Activated naive CD8-positive, alpha-beta T cell treated with anti-CD3 and anti-CD28 coated beads, Interleukin-2, amount 10 ng/mL, durations not matched to agents 7 days and 5 days (primary cell): ENCODE data around the gene IFI6. TPM values are rescaled to one million over a fixed set of nuclear protein-coding genes. Genes with fewer than 3 reads are reported as not detected.

Experiments used
- ATAC-seq: fragments of 150-1000 bp; cut with Tn5 transposase; one replicate; pipeline ENCODE4 v1.10.0; 2021; ENCODE audit warnings: low read depth, moderate library complexity
- POLR2A ChIA-PET: fragments of 350-600 bp; sonication (Branson Sonifier 250); formaldehyde crosslinking; loops from one replicate; lab custom pipeline; 2021; ENCODE audit warnings: antibody characterized with exemption; lab: Charles Lee
- DNase-seq: peaks from one replicate; pipeline ENCODE4 v3.0.0; 2021
- H3K27ac Mint-ChIP-seq: one replicate; pipeline ENCODE4 v1.8.0; 2022; ENCODE audit warnings: mild to moderate bottlenecking, mixed read lengths
- H3K27me3 Mint-ChIP-seq: one replicate; pipeline ENCODE4 v1.8.0; 2022; ENCODE audit warnings: mild to moderate bottlenecking, moderate library complexity, mixed read lengths
- H3K36me3 Mint-ChIP-seq: one replicate; pipeline ENCODE4 v1.8.0; 2021; ENCODE audit warnings: mild to moderate bottlenecking, mixed read lengths
- H3K4me1 Mint-ChIP-seq: one replicate; pipeline ENCODE4 v1.8.0; 2021; ENCODE audit warnings: mixed read lengths
- H3K4me3 Mint-ChIP-seq: one replicate; pipeline ENCODE4 v1.8.0; 2022; ENCODE audit warnings: mild to moderate bottlenecking, moderate library complexity, mixed read lengths
- H3K9me3 Mint-ChIP-seq: one replicate; pipeline ENCODE4 v1.8.0; 2021; ENCODE audit warnings: mixed read lengths
- total RNA-seq, 2 experiments: library from RNA; stranded (reverse); gene quantifications; one replicate each; pipeline ENCODE4 v1.2.3, GENCODE V29; 2021

The IFI6 gene
- total RNA-seq, 2 experiments from 2014 or later: 310 to 357 TPM

DNA sequence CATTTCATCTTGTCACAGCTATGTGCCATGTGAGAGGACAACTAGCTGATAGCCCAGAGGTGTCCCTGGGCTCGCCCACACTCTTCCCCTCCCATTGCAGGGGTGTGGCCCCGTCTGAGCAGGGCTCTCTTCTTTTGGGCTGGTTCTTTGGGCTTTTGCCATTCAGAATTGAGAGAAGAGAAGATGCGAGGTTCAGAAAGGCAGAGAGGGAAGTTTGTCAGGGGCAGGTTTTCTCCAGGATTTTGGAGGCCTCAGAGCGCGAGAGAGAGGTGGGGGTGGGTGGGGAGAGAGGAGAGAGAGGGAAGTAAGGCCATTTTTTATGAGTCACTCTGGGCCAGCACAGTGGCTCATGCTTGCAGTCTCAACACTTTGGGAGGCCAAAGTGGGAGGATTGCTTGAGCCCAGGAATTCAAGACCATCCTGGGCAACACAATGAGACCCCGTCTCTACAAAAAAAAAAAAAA is 5.2 kb downstream of the IFI6 start:
- POLR2A ChIA-PET: interaction anchor here (0.5 to 5.4 kb wide), 4 partner anchors 59 to 370 kb away, joined by 3 to 71 read pairs (median 6); partner anchors contain the start of gene FAM76A
- Mint-ChIP-seq H3K9me3 (no peaks in the 10 kb centered on the region), H3K27ac (no peak overlapping the region), H3K4me3 (no peak overlapping the region), H3K36me3 (peaks cover 31% of the 10 kb centered on the region), H3K27me3 (no peaks in the 10 kb centered on the region), H3K4me1 (peaks cover 36% of the 10 kb centered on the region)
- no peak for ATAC-seq
- DNase-seq: no peak

DNA sequence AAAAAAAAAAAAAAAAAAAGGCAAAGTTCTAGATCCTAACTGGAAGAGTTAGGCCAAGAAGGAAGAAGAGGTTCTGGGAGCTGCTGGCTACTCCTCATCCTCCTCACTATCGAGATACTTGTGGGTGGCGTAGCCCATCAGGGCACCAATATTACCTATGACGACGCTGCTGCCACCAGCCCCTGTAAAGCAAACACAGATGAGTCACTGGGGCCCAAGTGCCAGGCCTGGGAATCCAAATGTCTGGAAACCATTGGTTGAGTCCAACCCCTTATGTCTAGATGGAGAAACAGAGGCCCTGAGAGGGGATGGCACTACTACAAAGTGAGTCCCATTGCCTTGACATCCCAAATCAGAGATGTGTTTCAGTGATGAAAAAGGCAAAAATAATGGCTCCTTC is 5.7 kb downstream of the IFI6 start:
- Mint-ChIP-seq H3K4me3 (no peak overlapping the region), H3K9me3 (no peaks in the 10 kb centered on the region), H3K4me1 (peaks cover 42% of the 10 kb centered on the region), H3K27ac (no peak overlapping the region), H3K27me3 (no peaks in the 10 kb centered on the region), H3K36me3 (peaks cover 30% of the 10 kb centered on the region)
- POLR2A ChIA-PET: interaction anchor here (0.5 to 5.4 kb wide), 2 partner anchors 58 to 321 kb away, joined by 3 to 71 read pairs; no protein-coding TSS in a partner anchor
- no peak for DNase-seq
- no peak for ATAC-seq

DNA sequence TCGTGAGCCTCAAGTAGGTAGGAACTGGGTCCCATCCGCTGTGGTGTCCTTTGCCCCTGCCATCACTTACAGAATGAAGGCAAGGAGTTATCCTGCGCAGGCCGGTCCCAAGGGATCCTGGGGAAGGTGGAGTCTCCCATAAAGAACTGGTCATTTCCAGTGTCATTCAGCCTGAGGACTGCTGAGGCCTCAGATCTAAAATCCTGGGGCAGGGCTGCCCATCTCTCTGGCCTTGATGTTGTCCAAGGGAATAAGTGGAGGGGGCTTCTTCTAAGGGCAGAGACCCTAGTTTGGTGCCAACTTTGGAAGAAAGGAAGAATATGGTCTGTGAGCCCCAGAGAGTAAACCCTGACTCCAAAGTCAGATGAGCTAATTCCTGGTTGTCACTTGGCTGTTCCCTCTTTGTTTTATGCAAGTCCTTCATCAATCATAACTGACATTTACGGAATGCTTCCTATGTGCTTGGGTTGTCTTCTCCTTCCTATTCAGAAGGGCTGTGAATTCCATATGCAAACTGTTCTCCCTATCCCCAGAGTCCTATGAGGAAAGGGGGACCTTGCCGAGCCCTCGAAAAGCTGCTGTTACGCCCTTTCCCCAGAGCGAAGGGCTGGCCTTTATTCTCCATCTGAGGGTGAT is 6.9 kb downstream of the IFI6 start:
- DNase-seq (no peak), ATAC-seq (no peak)
- no peak overlapping the region for H3K4me3 Mint-ChIP-seq
- peaks cover 46% of the 10 kb centered on the region for H3K4me1 Mint-ChIP-seq
- no peaks in the 10 kb centered on the region for H3K9me3 Mint-ChIP-seq
- H3K27ac Mint-ChIP-seq: peak overlapping the region; percentile 26
- H3K27me3 Mint-ChIP-seq: no peaks in the 10 kb centered on the region
- POLR2A ChIA-PET: interaction anchor here (1.0 to 5.4 kb wide), 2 partner anchors 47 to 57 kb away, joined by 3 to 71 read pairs; no protein-coding TSS in a partner anchor
- H3K36me3 Mint-ChIP-seq: peaks cover 28% of the 10 kb centered on the region

DNA sequence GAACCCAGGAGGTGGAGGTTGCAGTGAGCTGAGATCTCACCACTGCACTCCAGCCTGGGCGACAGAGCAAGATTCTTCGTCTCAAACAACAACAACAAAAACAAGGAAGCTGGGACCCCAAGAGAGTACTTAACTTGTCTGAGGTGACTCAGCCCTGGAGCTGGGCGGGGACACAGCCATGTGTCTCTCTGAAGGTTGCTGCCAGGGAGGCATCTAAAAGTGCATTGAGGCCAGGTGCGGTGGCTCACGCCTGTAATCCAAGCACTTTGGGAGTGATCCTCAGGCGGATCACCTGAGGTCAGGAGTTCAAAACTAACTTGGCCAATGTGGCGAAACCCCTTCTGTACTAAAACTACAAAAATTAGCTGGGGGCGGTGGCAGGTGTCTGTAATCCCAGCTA is 7.7 kb downstream of the IFI6 start:
- Mint-ChIP-seq H3K27ac (no peak overlapping the region), H3K4me3 (no peak overlapping the region), H3K36me3 (peaks cover 28% of the 10 kb centered on the region), H3K27me3 (no peaks in the 10 kb centered on the region), H3K4me1 (peaks cover 46% of the 10 kb centered on the region), H3K9me3 (no peaks in the 10 kb centered on the region)
- DNase-seq (no peak), ATAC-seq (no peak)
- POLR2A ChIA-PET: interaction anchor here (1.0 to 5.4 kb wide), 4 partner anchors 35 to 261 kb away, joined by 3 to 71 read pairs (median 8); no protein-coding TSS in a partner anchor

DNA sequence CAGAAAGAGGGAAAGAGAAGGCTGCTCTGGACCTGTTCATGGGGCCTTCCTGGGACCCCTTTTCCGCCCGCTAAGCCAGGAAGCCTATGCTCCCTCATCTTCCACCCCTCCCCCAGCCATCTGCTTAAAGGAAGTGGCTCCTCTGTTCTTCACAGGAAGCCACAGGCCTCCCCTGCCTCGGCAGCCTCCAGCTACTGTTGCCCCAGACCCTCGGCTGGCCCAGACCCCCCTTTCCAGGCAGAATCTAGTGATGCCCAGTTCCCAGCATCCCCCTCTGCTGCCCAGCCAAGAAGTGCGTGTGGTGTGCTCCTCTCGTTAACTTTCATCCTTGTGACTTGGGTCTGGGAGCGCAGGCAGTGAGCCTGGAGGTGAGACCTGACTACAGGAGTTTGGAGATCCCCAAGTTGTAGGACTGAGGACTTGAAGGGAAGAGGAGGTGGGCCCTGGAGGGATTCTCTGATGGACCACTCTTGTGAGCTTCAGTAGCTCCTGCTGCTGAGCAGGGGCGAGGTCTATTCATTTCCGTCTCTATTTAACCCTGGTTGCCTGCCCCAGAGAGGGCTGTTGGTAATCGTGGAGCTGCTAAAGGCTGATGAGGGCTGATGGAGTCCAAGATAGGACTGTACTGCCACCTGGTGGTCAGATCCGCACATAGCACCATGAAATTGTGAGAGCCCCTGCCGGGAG is 9.1 kb downstream of the IFI6 start:
- peaks cover 50% of the 10 kb centered on the region for H3K4me1 Mint-ChIP-seq
- H3K9me3 Mint-ChIP-seq: no peaks in the 10 kb centered on the region
- peak overlapping the region; percentile 72 for H3K4me3 Mint-ChIP-seq
- peak overlapping the region; percentile 98 for H3K27ac Mint-ChIP-seq
- POLR2A ChIA-PET: interaction anchor here (0.7 to 5.4 kb wide), 22 partner anchors 9 to 340 kb away, joined by 3 to 71 read pairs (median 5); partner anchors contain the start of genes AHDC1, FAM76A, IFI6 and STX12
- no peaks in the 10 kb centered on the region for H3K27me3 Mint-ChIP-seq
- DNase-seq (peak; percentile 88), ATAC-seq (peak; percentile 88)
- peaks cover 19% of the 10 kb centered on the region for H3K36me3 Mint-ChIP-seq

DNA sequence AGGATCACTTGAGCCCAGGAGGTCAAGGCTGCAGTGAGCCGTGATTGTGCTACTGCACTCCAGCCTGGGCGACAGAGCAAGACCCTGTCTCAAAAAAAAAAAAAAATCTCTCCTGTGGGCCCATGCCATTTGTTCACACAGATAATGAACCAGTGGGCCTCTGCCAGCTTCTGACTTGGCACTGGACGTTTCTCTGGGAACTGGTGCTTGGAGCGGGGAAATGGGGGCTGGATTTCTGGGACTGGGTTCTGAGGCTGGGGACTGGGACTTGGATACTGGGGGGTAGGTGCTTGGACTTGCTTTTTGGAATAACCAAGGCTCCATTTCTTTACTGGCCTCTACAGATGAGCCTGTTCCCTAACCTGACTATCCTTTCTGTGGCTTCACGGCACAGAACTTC is 9.7 kb downstream of the IFI6 start:
- ATAC-seq (peak; percentile 1), DNase-seq (no peak)
- peaks cover 13% of the 10 kb centered on the region for H3K36me3 Mint-ChIP-seq
- peaks cover 46% of the 10 kb centered on the region for H3K4me1 Mint-ChIP-seq
- H3K27ac Mint-ChIP-seq: peak overlapping the region; percentile 98
- no peaks in the 10 kb centered on the region for H3K9me3 Mint-ChIP-seq
- POLR2A ChIA-PET: interaction anchor here (0.6 to 5.4 kb wide), 21 partner anchors 10 to 339 kb away, joined by 3 to 71 read pairs (median 6); partner anchors contain the start of genes AHDC1, FAM76A, IFI6 and STX12
- H3K27me3 Mint-ChIP-seq: no peaks in the 10 kb centered on the region
- H3K4me3 Mint-ChIP-seq: peak overlapping the region; percentile 72

DNA sequence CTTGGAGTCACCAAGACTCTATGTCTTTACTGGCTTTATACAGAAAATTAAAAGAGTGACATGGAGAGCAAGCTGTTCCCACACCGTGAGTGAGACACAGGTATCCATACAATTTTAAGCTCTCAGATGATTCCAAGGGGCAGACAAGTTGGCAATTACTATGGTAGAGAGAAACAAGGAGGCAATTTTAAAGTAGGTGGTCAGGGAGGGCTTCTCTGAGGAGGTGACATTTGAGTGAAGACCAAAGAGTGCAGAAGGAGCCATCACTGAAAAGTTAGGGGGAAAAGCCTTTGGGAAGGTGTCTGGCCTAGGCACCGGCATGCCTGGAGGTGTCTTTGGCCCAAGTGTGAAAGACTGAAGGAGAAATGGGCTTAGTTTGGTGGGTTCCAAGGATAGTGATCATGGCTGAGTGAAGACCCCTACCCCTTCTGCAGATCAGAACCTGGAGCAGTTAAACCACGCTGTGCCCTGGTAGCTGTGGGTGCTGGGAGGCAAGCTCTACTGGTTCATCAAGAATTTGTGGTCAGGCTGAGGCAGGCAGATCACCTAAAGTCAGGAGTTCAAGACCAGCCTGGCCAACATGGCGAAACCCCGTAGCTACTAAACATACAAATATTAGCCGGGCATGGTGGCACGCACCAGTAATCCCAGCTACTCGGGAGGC is 10.4 kb downstream of the IFI6 start:
- ATAC-seq (no peak), DNase-seq (no peak)
- peak overlapping the region; percentile 93 for H3K27ac Mint-ChIP-seq
- no peaks in the 10 kb centered on the region for H3K27me3 Mint-ChIP-seq
- H3K9me3 Mint-ChIP-seq: no peaks in the 10 kb centered on the region
- peaks cover 45% of the 10 kb centered on the region for H3K4me1 Mint-ChIP-seq
- POLR2A ChIA-PET: interaction anchor here (0.6 to 5.4 kb wide), 10 partner anchors 10 to 241 kb away, joined by 3 to 71 read pairs (median 8); partner anchors contain the start of genes AHDC1, FAM76A and IFI6
- peaks cover 9% of the 10 kb centered on the region for H3K36me3 Mint-ChIP-seq
- peak overlapping the region; percentile 55 for H3K4me3 Mint-ChIP-seq

DNA sequence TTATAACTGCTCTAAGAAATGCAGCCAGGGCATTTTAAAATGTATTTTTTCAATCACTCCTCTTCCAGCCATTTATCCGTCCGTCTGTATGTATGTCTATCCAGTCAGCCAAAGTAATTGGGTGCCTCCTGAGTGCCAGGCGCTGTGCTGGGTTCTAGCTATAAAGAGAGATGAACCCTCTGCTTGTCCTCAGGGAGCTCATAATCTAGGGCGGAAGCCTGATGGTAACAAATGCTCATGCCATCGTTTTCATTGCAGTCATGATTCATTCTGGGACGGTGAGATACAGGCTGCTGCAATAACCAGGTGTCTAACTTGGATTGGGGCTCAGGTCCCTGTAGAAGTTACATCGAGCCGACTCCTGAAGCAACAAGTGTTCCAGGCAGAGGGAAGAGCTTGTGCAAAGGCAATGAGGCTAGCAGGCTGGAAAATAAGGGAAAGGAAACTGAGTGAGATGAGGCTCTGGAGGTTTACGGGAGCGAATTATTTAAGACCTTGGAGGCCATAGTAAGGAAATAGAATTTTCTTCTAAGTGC is 11.6 kb downstream of the IFI6 start:
- DNase-seq (no peak), ATAC-seq (no peak)
- Mint-ChIP-seq H3K9me3 (no peaks in the 10 kb centered on the region), H3K4me3 (peak overlapping the region; percentile 90), H3K27ac (peak overlapping the region; percentile 93), H3K27me3 (no peaks in the 10 kb centered on the region), H3K4me1 (peaks cover 47% of the 10 kb centered on the region), H3K36me3 (peaks cover 3% of the 10 kb centered on the region)
- POLR2A ChIA-PET: interaction anchor here (0.6 to 2.9 kb wide), 4 partner anchors 9 to 170 kb away, joined by 3 to 24 read pairs (median 5); partner anchors contain the start of gene IFI6

DNA sequence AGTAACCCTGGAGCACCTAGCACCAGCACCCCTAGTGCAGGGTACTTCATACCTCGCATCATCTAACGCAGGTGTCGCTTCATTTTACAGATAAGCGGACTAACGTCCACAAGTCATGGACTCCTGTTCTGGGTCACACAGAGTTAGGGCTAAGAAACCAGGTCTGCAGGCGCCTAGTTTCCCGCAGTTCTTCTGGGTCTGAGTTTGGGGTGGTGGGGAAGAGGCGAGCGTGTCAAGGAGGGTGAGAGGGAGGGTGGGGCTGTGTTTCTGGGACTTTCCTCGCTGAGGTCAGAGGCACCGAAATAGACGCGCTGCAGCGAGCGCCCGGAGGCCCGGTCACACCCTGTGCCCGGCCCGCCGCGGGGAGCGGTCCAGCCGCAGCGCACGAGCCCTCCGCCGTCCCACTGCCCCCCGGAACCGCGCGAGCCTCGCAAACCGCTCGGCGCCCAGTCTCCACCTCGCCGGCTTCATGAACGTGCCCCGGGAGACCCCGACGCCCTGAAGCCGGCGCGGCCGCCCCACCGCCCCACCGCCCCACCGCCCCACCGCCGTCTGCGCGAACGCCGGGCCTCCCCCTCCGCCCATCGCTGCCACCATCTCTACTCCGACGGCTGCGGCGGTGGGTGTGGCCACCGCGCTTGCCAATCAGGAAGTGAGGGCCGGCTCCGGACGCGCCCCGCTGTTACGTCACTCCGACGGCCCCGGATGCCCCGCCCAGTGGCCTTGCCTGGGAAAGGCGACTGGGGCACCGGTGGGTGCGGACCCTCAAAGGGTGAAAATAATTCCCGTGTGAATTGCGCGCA is 12.3 kb downstream of the IFI6 start:
- peak; percentile 92 for DNase-seq
- H3K9me3 Mint-ChIP-seq: no peaks in the 10 kb centered on the region
- no peaks in the 10 kb centered on the region for H3K36me3 Mint-ChIP-seq
- POLR2A ChIA-PET: interaction anchor here (0.6 to 1.1 kb wide), 3 partner anchors 10 to 45 kb away, joined by 3 to 7 read pairs (median 3); no protein-coding TSS in a partner anchor
- peaks cover 46% of the 10 kb centered on the region for H3K4me1 Mint-ChIP-seq
- peak overlapping the region; percentile 93 for H3K27ac Mint-ChIP-seq
- ATAC-seq: peak; percentile 65
- H3K4me3 Mint-ChIP-seq: peak overlapping the region; percentile 90
- H3K27me3 Mint-ChIP-seq: no peaks in the 10 kb centered on the region

DNA sequence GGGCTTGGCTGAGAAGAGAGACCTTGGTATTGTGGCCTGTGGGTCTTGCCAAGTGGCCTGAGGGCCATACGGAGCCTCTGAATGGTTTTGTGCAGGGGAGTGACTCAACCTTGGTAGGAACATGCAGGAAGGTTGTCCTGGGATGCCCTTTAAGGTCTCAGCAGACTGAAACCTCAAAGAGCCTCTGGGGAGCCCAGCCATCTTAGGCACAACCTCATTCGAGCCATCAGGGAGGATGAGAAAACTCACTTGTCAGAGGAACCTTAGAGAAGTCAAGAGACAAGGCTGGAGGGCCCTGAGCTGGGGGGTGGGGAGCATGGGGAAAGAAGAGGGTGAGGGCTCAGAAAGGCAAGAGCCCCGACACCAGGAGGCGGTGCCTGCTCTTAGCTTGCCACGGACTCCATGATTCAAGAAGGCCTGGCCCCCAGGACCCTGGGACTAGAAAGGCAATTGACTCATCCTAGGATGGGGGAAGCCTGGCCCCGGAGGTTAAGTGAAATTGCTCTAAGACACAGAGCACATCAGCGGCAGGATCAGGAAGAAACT is 13.0 kb downstream of the IFI6 start:
- POLR2A ChIA-PET: interaction anchor here (1.1 kb wide), 1 partner anchor 45 kb away, joined by 3 read pairs; no protein-coding TSS in a partner anchor
- DNase-seq: peak; percentile 49
- H3K9me3 Mint-ChIP-seq: no peaks in the 10 kb centered on the region
- H3K4me3 Mint-ChIP-seq: peak overlapping the region; percentile 83
- H3K27ac Mint-ChIP-seq: peak overlapping the region; percentile 85
- H3K27me3 Mint-ChIP-seq: no peaks in the 10 kb centered on the region
- ATAC-seq: no peak
- H3K36me3 Mint-ChIP-seq: no peaks in the 10 kb centered on the region
- H3K4me1 Mint-ChIP-seq: peaks cover 45% of the 10 kb centered on the region

DNA sequence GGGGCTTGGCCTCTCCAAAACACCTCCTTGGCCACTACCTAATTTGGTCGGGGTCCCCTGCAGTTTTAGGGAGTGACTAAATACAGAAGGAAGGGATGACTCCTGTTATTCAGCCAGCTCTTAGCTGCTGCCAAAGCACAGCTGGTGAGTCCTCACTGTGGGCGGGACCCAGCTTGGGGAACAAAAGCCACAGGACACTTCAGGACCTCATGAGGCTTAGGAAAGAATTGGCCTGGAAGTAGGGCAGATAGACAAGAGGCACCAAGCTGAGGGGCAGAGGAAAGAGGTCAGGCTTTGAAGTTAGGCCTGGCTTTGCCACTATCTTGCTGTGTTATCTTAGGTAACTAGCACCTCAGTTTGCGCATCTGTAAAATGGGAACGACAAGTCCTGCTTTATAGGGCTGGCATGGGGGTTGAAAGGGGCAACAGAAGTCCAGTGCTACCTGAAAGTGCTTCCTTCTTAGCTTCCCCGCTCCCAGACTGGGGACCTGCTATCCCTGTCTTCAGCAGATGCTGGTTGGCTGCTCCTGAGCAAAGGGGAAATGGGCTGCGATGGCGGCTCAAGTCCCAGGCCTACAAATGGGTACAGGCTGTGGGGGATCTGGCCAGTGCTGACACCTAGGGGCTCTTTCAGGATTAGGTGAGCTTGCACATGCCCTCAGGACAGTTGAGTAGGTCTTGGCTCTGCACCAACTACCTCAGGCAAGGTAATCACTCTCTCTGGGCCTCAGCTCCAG is 15.7 kb downstream of the IFI6 start:
- Mint-ChIP-seq H3K27ac (no peak overlapping the region), H3K9me3 (no peaks in the 10 kb centered on the region), H3K4me1 (peaks cover 27% of the 10 kb centered on the region), H3K36me3 (no peaks in the 10 kb centered on the region), H3K27me3 (no peaks in the 10 kb centered on the region), H3K4me3 (no peak overlapping the region)
- DNase-seq (no peak), ATAC-seq (no peak)
- POLR2A ChIA-PET: no interaction called here
